A673 (cell line): ENCODE results near the gene PHETA1.

Experiments
- EZH2 ChIP-seq: fragments of 200-600 bp; sonication (generic); IDR thresholded peaks from 2 replicates; pipeline ENCODE4 v1.6.1; 2017; ENCODE audit warnings: borderline replicate concordance, low read depth, mild to moderate bottlenecking, mixed read lengths, antibody characterized with exemption, low read length; ENCODE audit not compliant: poor library complexity, severe bottlenecking
- TF ChIP-seq, protein P1 (sequence below): fragments of 300-800, 200-600 bp; sonication (generic); conservative IDR thresholded peaks from 2 replicates; pipeline ENCODE4 v1.5.1; 2017; ENCODE audit warnings: low read depth, mild to moderate bottlenecking, antibody characterized with exemption, low read length, moderate library complexity, mixed read lengths

DNA sequence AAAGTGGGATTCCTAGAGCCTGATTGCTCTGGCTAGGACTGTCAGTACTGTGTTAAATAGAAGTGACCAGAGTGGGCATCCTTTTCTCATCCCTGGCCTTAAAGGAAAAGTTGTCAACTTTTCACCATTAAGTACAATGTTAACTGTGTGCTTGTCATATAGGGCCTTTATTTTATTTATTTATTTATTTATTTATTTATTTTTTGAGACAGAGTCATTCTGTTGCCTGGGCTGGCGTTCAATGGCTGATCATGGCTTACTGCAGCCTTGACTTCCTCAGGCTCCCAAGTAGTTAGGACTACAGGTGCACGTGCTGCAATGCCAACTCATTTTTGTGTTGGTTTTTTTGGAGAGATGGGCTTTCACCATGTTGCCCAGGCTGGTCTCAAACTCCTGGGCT is 48.4 kb upstream of the PHETA1 start:
- TF ChIP-seq EZH2: no peak
- TF ChIP-seq, protein P1, sequence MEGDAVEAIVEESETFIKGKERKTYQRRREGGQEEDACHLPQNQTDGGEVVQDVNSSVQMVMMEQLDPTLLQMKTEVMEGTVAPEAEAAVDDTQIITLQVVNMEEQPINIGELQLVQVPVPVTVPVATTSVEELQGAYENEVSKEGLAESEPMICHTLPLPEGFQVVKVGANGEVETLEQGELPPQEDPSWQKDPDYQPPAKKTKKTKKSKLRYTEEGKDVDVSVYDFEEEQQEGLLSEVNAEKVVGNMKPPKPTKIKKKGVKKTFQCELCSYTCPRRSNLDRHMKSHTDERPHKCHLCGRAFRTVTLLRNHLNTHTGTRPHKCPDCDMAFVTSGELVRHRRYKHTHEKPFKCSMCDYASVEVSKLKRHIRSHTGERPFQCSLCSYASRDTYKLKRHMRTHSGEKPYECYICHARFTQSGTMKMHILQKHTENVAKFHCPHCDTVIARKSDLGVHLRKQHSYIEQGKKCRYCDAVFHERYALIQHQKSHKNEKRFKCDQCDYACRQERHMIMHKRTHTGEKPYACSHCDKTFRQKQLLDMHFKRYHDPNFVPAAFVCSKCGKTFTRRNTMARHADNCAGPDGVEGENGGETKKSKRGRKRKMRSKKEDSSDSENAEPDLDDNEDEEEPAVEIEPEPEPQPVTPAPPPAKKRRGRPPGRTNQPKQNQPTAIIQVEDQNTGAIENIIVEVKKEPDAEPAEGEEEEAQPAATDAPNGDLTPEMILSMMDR: no peak
